Spinal cord (tissue), 10 donors: Measurements from ENCODE around the gene MEAK7. TPM values are rescaled to one million over a fixed set of nuclear protein-coding genes. Genes with fewer than 3 reads are reported as not detected.

Experiments
- DNase-seq, 6 donors: peaks; one replicate each; pipeline versions ENCODE4 v3.0.0 to v3.0.0-alpha.2; 2013 to 2015; ENCODE audit warnings: low spot score in 6 of 6, low read depth in 4 of 6
- H3K27ac ChIP-seq: one replicate; pipeline ENCODE4 v1.5.1; 2013; ENCODE audit warnings: low read depth, low read length, control low read depth
- H3K27me3 ChIP-seq: one replicate; pipeline ENCODE4 v1.6.1; 2013; ENCODE audit warnings: low read length; ENCODE audit not compliant: control insufficient read depth, insufficient read depth
- H3K36me3 ChIP-seq: one replicate; pipeline ENCODE4 v1.6.1; 2013; ENCODE audit warnings: low read length; ENCODE audit not compliant: control insufficient read depth, insufficient read depth
- H3K4me1 ChIP-seq: one replicate; pipeline ENCODE4 v1.6.1; 2013; ENCODE audit warnings: low read length; ENCODE audit not compliant: control insufficient read depth, insufficient read depth
- H3K4me3 ChIP-seq: one replicate; pipeline ENCODE4 v1.5.1; 2013; ENCODE audit warnings: low read depth, low read length, control low read depth
- H3K9me3 ChIP-seq: one replicate; pipeline ENCODE4 v1.6.1; 2013; ENCODE audit warnings: low read length; ENCODE audit not compliant: control insufficient read depth, insufficient read depth
- WGBS: methylation state at CpG from one replicate; pipeline ENCODE4 v1.1.5; 2013; ENCODE audit warnings: missing lambda C conversion rate; ENCODE audit not compliant: insufficient coverage; 5-methylcytosine and 5-hydroxymethylcytosine counted together
- polyA plus RNA-seq, 2 donors: library from polyadenylated mRNA; unstranded; fragments of 120-200 nt; gene quantifications; one replicate each; pipeline ENCODE4 v1.2.1, GENCODE V29; 2013; ENCODE audit not compliant: insufficient read length in 2 of 2
- total RNA-seq, 2 donors: library from RNA; depleted of rRNA in 1 of 2; stranded (reverse); fragments of 120-200 nt in 1 of 2; fragments of >200 nt in 1 of 2; gene quantifications; one replicate each; pipeline versions ENCODE4 v1.2.3 to v1.2.4, GENCODE V29; 2013 to 2014
- donor health status: healthy.

The MEAK7 gene
- total and polyA plus RNA-seq, 4 donors, result 9.2 to 14.3 (median 12.3) TPM

DNA sequence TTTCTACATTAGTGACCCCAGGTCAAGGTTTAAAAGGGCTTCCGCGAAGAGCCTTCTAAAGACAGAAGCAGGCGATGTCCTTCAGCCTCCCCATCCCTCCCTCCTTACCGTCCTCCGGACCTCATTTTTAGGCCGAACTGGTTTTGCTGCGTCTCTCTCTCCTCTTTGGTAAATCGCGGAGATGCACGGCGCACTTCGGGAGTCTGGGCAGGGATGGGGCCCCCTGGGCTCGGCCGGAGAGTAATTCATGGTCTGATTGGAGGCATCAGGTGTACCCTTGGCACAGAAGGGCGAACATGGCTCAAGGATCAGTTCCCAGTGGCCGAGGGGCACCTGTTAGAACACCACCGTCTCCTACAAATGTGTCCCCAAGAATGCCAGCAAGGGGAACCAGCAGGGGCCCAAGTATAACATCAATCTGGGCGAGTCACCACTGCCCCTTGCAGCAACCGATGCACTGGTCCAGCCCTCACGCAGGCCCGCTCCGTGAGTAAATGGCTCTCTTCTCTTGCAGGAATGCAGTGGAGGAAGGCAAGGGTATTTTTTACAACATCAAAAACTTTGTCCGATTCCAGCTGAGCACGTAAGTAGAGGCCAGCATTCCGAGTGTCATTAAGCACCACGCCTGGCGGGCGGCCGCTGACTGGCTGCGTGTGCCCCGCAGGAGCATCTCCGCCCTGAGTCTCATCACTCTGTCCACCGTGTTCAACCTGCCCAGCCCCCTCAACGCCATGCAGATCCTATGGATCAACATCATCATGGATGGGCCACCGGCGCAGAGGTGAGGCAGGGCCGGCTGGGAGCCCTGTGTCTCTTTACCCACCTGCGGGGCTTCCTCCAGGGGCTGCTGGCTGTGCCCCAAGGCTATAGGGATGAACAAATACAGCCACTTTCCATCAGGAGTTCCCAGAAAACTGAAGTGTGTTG is 45.6 kb downstream of the MEAK7 start:
- H3K27me3 ChIP-seq, result no peaks in the 10 kb centered on the region
- 90% methylated on average over 32 of the region's 38 CpGs for WGBS
- H3K27ac ChIP-seq, result no peak overlapping the region
- H3K4me1 ChIP-seq, result peaks cover 15% of the 10 kb centered on the region
- DNase-seq, result no peak
- no peaks in the 10 kb centered on the region for H3K9me3 ChIP-seq
- no peak overlapping the region for H3K4me3 ChIP-seq
- H3K36me3 ChIP-seq, result peaks cover 56% of the 10 kb centered on the region

DNA sequence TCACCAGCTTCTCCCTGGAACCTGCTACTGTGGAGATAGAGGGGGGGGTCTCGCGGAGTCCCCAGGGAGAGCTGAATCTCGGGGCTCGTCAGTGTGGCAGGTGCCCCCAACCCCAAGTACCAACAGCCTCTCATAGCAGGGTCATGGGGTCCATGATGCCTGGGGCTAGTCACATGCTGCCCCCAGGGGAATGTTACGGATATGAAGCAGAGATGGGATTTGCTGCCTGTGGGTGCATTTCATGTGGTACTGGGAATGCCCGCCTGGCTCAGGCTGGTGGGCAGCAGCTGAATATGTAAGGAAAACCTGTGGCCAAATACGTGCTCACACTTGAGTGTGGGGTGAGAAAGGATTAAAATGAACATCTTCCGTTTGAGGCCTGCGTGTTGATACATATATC is 49.4 kb downstream of the MEAK7 start:
- no peak for DNase-seq
- peaks cover 8% of the 10 kb centered on the region for H3K4me1 ChIP-seq
- H3K36me3 ChIP-seq, result peaks cover 23% of the 10 kb centered on the region
- H3K27ac ChIP-seq, result no peak overlapping the region
- no peak overlapping the region for H3K4me3 ChIP-seq
- H3K9me3 ChIP-seq, result no peaks in the 10 kb centered on the region
- 91% methylated on average over 8 of the region's 9 CpGs for WGBS
- H3K27me3 ChIP-seq, result no peaks in the 10 kb centered on the region

Other genes starting within 250 kb of the MEAK7 start
- gene WFDC1, start 209.8 kb downstream of the MEAK7 start, total RNA-seq, result 1 to 10 TPM; 3.8 to 9.3 TPM
- 10 to 100 TPM in 1 of 2 donors, 1 to 10 TPM in 1; 9.0 to 10.4 TPM for gene WFDC1, start 209.8 kb downstream of the MEAK7 start, polyA plus RNA-seq
- gene ATP2C2, start 136.1 kb downstream of the MEAK7 start, total RNA-seq, result 1 to 10 TPM; 1.4 to 2.2 TPM
- gene ATP2C2, start 136.1 kb downstream of the MEAK7 start, polyA plus RNA-seq, result 1 to 10 TPM; 3.1 to 4.2 TPM
- 10 to 100 TPM; 41.4 to 89.2 TPM for gene COTL1, start 113.4 kb upstream of the MEAK7 start, total RNA-seq
- 100 to 1,000 TPM; 175 to 182 TPM for gene COTL1, start 113.4 kb upstream of the MEAK7 start, polyA plus RNA-seq
- 10 to 100 TPM; 30.1 to 31.8 TPM for gene KLHL36, start 143.9 kb upstream of the MEAK7 start, total RNA-seq
- gene KLHL36, start 143.9 kb upstream of the MEAK7 start, polyA plus RNA-seq, result 10 to 100 TPM; 30.0 to 31.5 TPM
- gene USP10, start 195.3 kb upstream of the MEAK7 start, total RNA-seq, result 10 to 100 TPM; 41.5 to 47.3 TPM
- gene USP10, start 195.3 kb upstream of the MEAK7 start, polyA plus RNA-seq, result 100 to 1,000 TPM in 1 of 2 donors, 10 to 100 TPM in 1; 93.1 to 108 TPM